Keratinocyte (primary cell): ENCODE data around the gene SRPRB. TPM values are rescaled to one million over a fixed set of nuclear protein-coding genes. Genes with fewer than 3 reads are reported as not detected.

ENCODE experiments used
- DNase-seq: peaks from one replicate; pipeline ENCODE4 v3.0.0-alpha.2; 2011; ENCODE audit warnings: low read depth, missing footprints, low spot score
- FAIRE-seq: peaks from 2 replicates; lab custom pipeline; 2011; peaks lifted over from hg19 to GRCh38; lab: Jason Lieb, UNC
- H2AFZ ChIP-seq: 2 replicates; pipeline ENCODE4 v1.6.0; 2012; ENCODE audit warnings: low read length, control low read depth, inconsistent platforms; ENCODE audit not compliant: control insufficient read depth
- H3K27ac ChIP-seq: 2 replicates; pipeline ENCODE4 v1.5.1; 2011; ENCODE audit warnings: low read length; ENCODE audit not compliant: control insufficient read depth, insufficient read depth
- H3K27me3 ChIP-seq: 3 replicates; pipeline ENCODE4 v1.6.0; 2011; ENCODE audit warnings: low read length; ENCODE audit not compliant: control insufficient read depth, insufficient read depth; ENCODE audit errors: extremely low read depth
- H3K36me3 ChIP-seq, 2 experiments: 2 replicates in 1 of 2; 3 replicates in 1 of 2; pipeline ENCODE4 v1.5.1; 2011; ENCODE audit warnings: low read length in 2 of 2, mild to moderate bottlenecking in 1 of 2; ENCODE audit not compliant: control insufficient read depth in 2 of 2, insufficient read depth in 2 of 2; ENCODE audit errors: extremely low read depth in 1 of 2
- H3K4me1 ChIP-seq: 3 replicates; pipeline ENCODE4 v1.5.1; 2011; ENCODE audit warnings: low read length; ENCODE audit not compliant: control insufficient read depth, insufficient read depth; ENCODE audit errors: extremely low read depth
- H3K4me2 ChIP-seq: 3 replicates; pipeline ENCODE4 v1.6.0; 2011; ENCODE audit warnings: low read depth, low read length; ENCODE audit not compliant: control insufficient read depth, insufficient read depth; ENCODE audit errors: extremely low read depth
- H3K4me3 ChIP-seq, 3 experiments: fragments of 200-600 bp in 1 of 3; sonication (generic) in 1 of 3; 2 replicates in 2 of 3; 3 replicates in 1 of 3; pipeline ENCODE4 v1.5.1; 2011 to 2016; ENCODE audit warnings: low read length in 3 of 3, mild to moderate bottlenecking in 3 of 3, control low read depth in 2 of 3, inconsistent platforms in 1 of 3, low read depth in 1 of 3, mixed read lengths in 1 of 3, mixed run types in 1 of 3, moderate library complexity in 1 of 3; ENCODE audit not compliant: control insufficient read depth in 2 of 3, insufficient read depth in 2 of 3; ENCODE audit errors: extremely low read depth in 1 of 3
- H3K79me2 ChIP-seq: 2 replicates; pipeline ENCODE4 v1.6.0; 2012; ENCODE audit warnings: low read length; ENCODE audit not compliant: control insufficient read depth, insufficient read depth
- H3K9ac ChIP-seq: 3 replicates; pipeline ENCODE4 v1.6.0; 2011; ENCODE audit warnings: low read length; ENCODE audit not compliant: control insufficient read depth, insufficient read depth; ENCODE audit errors: extremely low read depth
- H3K9me1 ChIP-seq: 3 replicates; pipeline ENCODE4 v1.6.0; 2011; ENCODE audit warnings: low read length; ENCODE audit not compliant: control insufficient read depth, insufficient read depth; ENCODE audit errors: extremely low read depth
- H3K9me3 ChIP-seq: 2 replicates; pipeline ENCODE4 v1.5.1; 2012; ENCODE audit warnings: low read depth, low read length; ENCODE audit not compliant: control insufficient read depth
- H4K20me1 ChIP-seq: 3 replicates; pipeline ENCODE4 v1.6.0; 2011; ENCODE audit warnings: low read length; ENCODE audit not compliant: control insufficient read depth, insufficient read depth; ENCODE audit errors: extremely low read depth
- CTCF ChIP-seq, 3 experiments: IDR thresholded peaks in 1 of 3; conservative IDR thresholded peaks in 1 of 3; optimal IDR thresholded peaks in 1 of 3; 2 replicates in 2 of 3; 3 replicates in 1 of 3; pipeline versions ENCODE3 to v1.5.1; 2011; ENCODE audit warnings: low read length in 3 of 3, mild to moderate bottlenecking in 3 of 3, moderate library complexity in 2 of 3, control low read depth in 1 of 3, inconsistent platforms in 1 of 3; ENCODE audit not compliant: insufficient read depth in 2 of 3; ENCODE audit errors: extremely low read depth in 1 of 3
- EZH2 ChIP-seq: IDR thresholded peaks from one replicate; pipeline ENCODE4 v1.6.1; 2012; ENCODE audit warnings: inconsistent platforms, mild to moderate bottlenecking, low read length, moderate library complexity
- dilution Hi-C: fragments of 300-500 bp; cut with MboI; formaldehyde crosslinking; loops from one replicate; pipeline ENCODE4 v1.7.0; 2020; ENCODE audit warnings: low sequenced_read_pairs; ENCODE audit not compliant: extremely low pct_ligation_motif_present
- polyA plus RNA-seq, 5 experiments: library from polyadenylated mRNA; depleted of rRNA in 3 of 5; stranded (reverse) in 3 of 5; stranded (forward) in 1 of 5; unstranded in 1 of 5; fragments of >200 nt; gene quantifications; 1 replicate in 1 of 5; 2 replicates in 3 of 5; 3 replicates in 1 of 5; pipeline versions ENCODE4 v1.2.1 to v1.2.3, GENCODE V29; 2011 to 2012; ENCODE audit warnings: missing spikeins in 2 of 5, low read depth in 1 of 5, low replicate concordance in 1 of 5

The SRPRB gene
- polyA plus RNA-seq, 1 donor (not counting 4 experiments of a cell fraction or from before 2014, with no cell fraction given) = 55.9 TPM

GRCh38 chr3:133820129-133820528 is 14.5 kb downstream of the SRPRB start:
- H3K27ac ChIP-seq = peak overlapping the region; percentile 33
- no peak overlapping the region for H2AFZ ChIP-seq
- no peaks in the 10 kb centered on the region for H3K9me1 ChIP-seq
- FAIRE-seq = peak; percentile 96
- peaks cover 8 to 44% of the 10 kb centered on the region in 2 experiments for H3K36me3 ChIP-seq
- dilution Hi-C loops = loop anchor here (5.0 kb wide), 1 partner anchor 52 kb away; no protein-coding TSS in a partner anchor
- no peak overlapping the region for H3K4me3 ChIP-seq
- peaks cover 29% of the 10 kb centered on the region for H3K4me1 ChIP-seq
- TF ChIP-seq CTCF (optimal IDR thresholded peaks at IDR 0.05 in 1 of 3, IDR thresholded peaks at IDR 0.05 in 1 of 3, conservative IDR thresholded peaks at IDR 0.05 in 1 of 3; ENCODE audit: extremely low read depth in 1 of 3, insufficient read depth in 2 of 3, low read length in 3 of 3) = no peak
- no peak for TF ChIP-seq EZH2
- H4K20me1 ChIP-seq = no peaks in the 10 kb centered on the region
- H3K9ac ChIP-seq = no peak overlapping the region
- no peaks in the 10 kb centered on the region for H3K79me2 ChIP-seq
- DNase-seq = peak; percentile 52
- H3K4me2 ChIP-seq = peak overlapping the region; percentile 44
- H3K27me3 ChIP-seq = no peaks in the 10 kb centered on the region
- H3K9me3 ChIP-seq = no peaks in the 10 kb centered on the region

DNA sequence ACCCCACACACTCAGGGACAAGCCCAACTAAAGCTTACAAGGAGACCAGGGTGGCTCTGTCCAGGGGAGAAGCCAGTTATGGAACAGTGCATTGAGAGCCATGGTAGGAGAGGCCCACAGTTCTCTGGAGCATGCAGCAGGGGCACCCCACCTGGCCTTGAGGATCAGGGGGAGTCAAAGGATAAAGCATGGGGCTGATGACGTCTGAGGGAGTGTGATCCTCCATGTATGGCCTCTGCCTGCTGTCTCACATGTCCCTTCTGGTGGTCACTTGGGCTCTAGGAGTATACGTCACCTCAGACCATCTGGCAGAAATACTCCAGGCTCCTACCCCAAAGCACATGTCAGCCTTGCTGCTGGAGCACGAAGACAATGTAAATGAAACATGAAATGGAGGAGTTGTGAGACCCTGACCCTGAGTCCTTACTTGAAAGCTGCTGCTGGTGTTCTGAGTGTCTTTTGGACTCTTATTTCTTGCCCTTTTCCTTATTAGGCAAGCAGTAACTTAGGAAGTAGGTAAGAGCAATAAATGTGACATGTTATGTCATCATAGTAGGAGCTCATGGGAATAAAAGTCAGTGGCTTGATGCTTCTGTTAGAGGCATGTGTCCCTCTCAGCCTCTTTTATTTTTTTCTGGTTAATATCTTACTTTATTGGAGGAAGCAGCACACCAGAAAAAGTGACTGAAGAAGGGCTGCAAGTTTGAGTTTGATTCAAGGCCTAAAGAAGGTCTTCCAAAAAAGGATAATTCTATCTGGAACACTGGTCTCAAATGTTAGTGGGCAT is 15.5 kb downstream of the SRPRB start:
- dilution Hi-C loops = loop anchor here (5.0 kb wide), 1 partner anchor 51 kb away; no protein-coding TSS in a partner anchor
- peaks cover 6 to 40% of the 10 kb centered on the region in 2 experiments for H3K36me3 ChIP-seq

More for the DNA sequence above, 15.5 kb downstream of the SRPRB start:
- H3K27me3 ChIP-seq = no peaks in the 10 kb centered on the region
- H4K20me1 ChIP-seq = no peaks in the 10 kb centered on the region
- no peak overlapping the region for H2AFZ ChIP-seq
- H3K4me3 ChIP-seq = no peak overlapping the region
- no peaks in the 10 kb centered on the region for H3K9me3 ChIP-seq
- H3K9me1 ChIP-seq = no peaks in the 10 kb centered on the region
- no peak for TF ChIP-seq EZH2
- TF ChIP-seq CTCF (optimal IDR thresholded peaks at IDR 0.05 in 1 of 3, IDR thresholded peaks at IDR 0.05 in 1 of 3, conservative IDR thresholded peaks at IDR 0.05 in 1 of 3; ENCODE audit: extremely low read depth in 1 of 3, insufficient read depth in 2 of 3, low read length in 3 of 3) = no peak
- H3K9ac ChIP-seq = no peak overlapping the region
- DNase-seq (no peak), FAIRE-seq (no peak)
- H3K27ac ChIP-seq = no peak overlapping the region
- no peak overlapping the region for H3K4me2 ChIP-seq
- H3K79me2 ChIP-seq = no peaks in the 10 kb centered on the region
- H3K4me1 ChIP-seq = peaks cover 29% of the 10 kb centered on the region
